Epidermal melanocyte (primary cell): Measurements from ENCODE around the gene ZNF547.
"Not testable (repeated sequence)": the region's sequence is repeated elsewhere in the genome, so short reads cannot be mapped to it uniquely, and the experiment has no call there.

Experiments
- DNase-seq: peaks from one replicate; pipeline ENCODE4 v3.0.0; 2011; ENCODE audit warnings: low spot score; ENCODE audit not compliant: insufficient read length

Gene ZNF547

GRCh38 chr19:57374179-57374578 is 10.8 kb downstream of the ZNF547 start:
- no peak for DNase-seq

- DNase-seq: not testable (repeated sequence)
These were observed 11.3 kb downstream of the ZNF547 start for GRCh38 chr19:57374647-57375046.

GRCh38 chr19:57376151-57376550 is 12.8 kb downstream of the ZNF547 start:
- no peak for DNase-seq

- no peak for DNase-seq
These were observed 14.3 kb downstream of the ZNF547 start for GRCh38 chr19:57377498-57378146.

- no peak for DNase-seq
These were observed 17.6 kb downstream of the ZNF547 start for GRCh38 chr19:57380923-57381322.

GRCh38 chr19:57382806-57383488 is 19.6 kb downstream of the ZNF547 start:
- no peak for DNase-seq

- no peak for DNase-seq
These were observed 25.9 kb downstream of the ZNF547 start for GRCh38 chr19:57389194-57389729.

GRCh38 chr19:57389730-57390598 is 26.6 kb downstream of the ZNF547 start, which contains the start of gene ZNF548:
Gene ZNF548 (plus strand): TSS chr19:57389854. CDS start chr19:57390100, 246 bp downstream.
- peak; percentile 90 for DNase-seq

- no peak for DNase-seq
These were observed 32.4 kb downstream of the ZNF547 start for GRCh38 chr19:57395710-57396109.

GRCh38 chr19:57398868-57399267 is 35.5 kb downstream of the ZNF547 start:
- DNase-seq: no peak

- DNase-seq: no peak
These were observed 40.6 kb downstream of the ZNF547 start for GRCh38 chr19:57403737-57404563.

GRCh38 chr19:57406516-57407123 is 43.3 kb downstream of the ZNF547 start:
- peak; percentile 26 for DNase-seq

- peak; percentile 96 for DNase-seq
These were observed 47.7 kb downstream of the ZNF547 start, which contains the start of gene ZNF17 for GRCh38 chr19:57410877-57411671. Gene ZNF17 (plus strand): TSS chr19:57411161. CDS start chr19:57413616, 2,455 bp downstream.

- DNase-seq: no peak
These were observed 56.1 kb downstream of the ZNF547 start for GRCh38 chr19:57419439-57419838.

GRCh38 chr19:57421037-57421436 is 57.7 kb downstream of the ZNF547 start:
- DNase-seq: no peak
